Stimulated activated CD4-positive, alpha-beta T cell treated with anti-CD3 and anti-CD28 coated beads, Interleukin-1b, Interleukin-23, amount 100 ng/mL, for 4 hours (primary cell): ENCODE data around the gene NBDY.
A peak's percentile ranks its signal among the peaks of the same experiment; 100 is the strongest.
"Not testable (repeated sequence)": the region's sequence is repeated elsewhere in the genome, so short reads cannot be mapped to it uniquely, and the experiment has no call there.

Experiments used
- DNase-seq, 2 donors: peaks; one replicate each; pipeline ENCODE4 v3.0.0-alpha.2; 2020; ENCODE audit warnings: low read depth in 2 of 2

NBDY gene

GRCh38 chrX:56764153-56764974 is 35.3 kb downstream of the NBDY start:
- peak in 1 of 2 donors; percentile 89 for DNase-seq

- no peak for DNase-seq
These were observed 36.1 kb downstream of the NBDY start for GRCh38 chrX:56764975-56765791.

- no peak for DNase-seq
These were observed 36.9 kb downstream of the NBDY start for GRCh38 chrX:56765811-56766553.

GRCh38 chrX:56766554-56767347 is 37.7 kb downstream of the NBDY start:
- no peak for DNase-seq

- not testable (repeated sequence) for DNase-seq
These were observed 38.5 kb downstream of the NBDY start for GRCh38 chrX:56767348-56768119.

GRCh38 chrX:56768120-56768660 is 39.1 kb downstream of the NBDY start:
- not testable (repeated sequence) for DNase-seq

- not testable (repeated sequence) for DNase-seq
These were observed 43.9 kb downstream of the NBDY start for GRCh38 chrX:56772675-56773521.

- DNase-seq = not testable (repeated sequence)
These were observed 44.5 kb downstream of the NBDY start for GRCh38 chrX:56773522-56774060.

- not testable (repeated sequence) for DNase-seq
These were observed 49.3 kb downstream of the NBDY start for GRCh38 chrX:56778099-56778923.

- DNase-seq = not testable (repeated sequence)
These were observed 50.0 kb downstream of the NBDY start for GRCh38 chrX:56778924-56779468.

GRCh38 chrX:56780681-56781649 is 51.9 kb downstream of the NBDY start:
- DNase-seq = not testable (repeated sequence)

GRCh38 chrX:56782352-56782751 is 53.3 kb downstream of the NBDY start:
- DNase-seq = no peak

GRCh38 chrX:56782791-56783449 is 53.9 kb downstream of the NBDY start:
- no peak for DNase-seq

- DNase-seq = peak in 1 of 2 donors; percentile 76
These were observed 54.4 kb downstream of the NBDY start for GRCh38 chrX:56783450-56783831.

- no peak for DNase-seq
These were observed 55.1 kb downstream of the NBDY start for GRCh38 chrX:56783996-56784620.

GRCh38 chrX:56784666-56785065 is 55.6 kb downstream of the NBDY start:
- no peak for DNase-seq
